Central memory CD8-positive, alpha-beta T cell (primary cell): ENCODE data around the gene STK11.
"Not testable (repeated sequence)": the region's sequence is repeated elsewhere in the genome, so short reads cannot be mapped to it uniquely, and the experiment has no call there.

Experiments used
- ATAC-seq: fragments of 150-1000 bp; cut with Tn5 transposase; replicated peaks from 2 replicates; pipeline ENCODE4 v1.10.0; 2022; ENCODE audit warnings: mild to moderate bottlenecking, moderate FRiP score, moderate number of reproducible peaks; ENCODE audit not compliant: poor library complexity, severe bottlenecking; ENCODE audit errors: extremely low read depth
- DNase-seq, 2 donors: peaks; one replicate each; pipeline ENCODE4 v3.0.0; 2021; ENCODE audit warnings: low spot score in 2 of 2
- H3K27ac Mint-ChIP-seq: one replicate; pipeline ENCODE4 v1.8.0; 2022; ENCODE audit warnings: low read depth, mild to moderate bottlenecking, moderate library complexity, mixed read lengths
- H3K27me3 Mint-ChIP-seq: one replicate; pipeline ENCODE4 v1.8.0; 2022; ENCODE audit warnings: mixed read lengths
- H3K36me3 Mint-ChIP-seq: one replicate; pipeline ENCODE4 v1.8.0; 2022; ENCODE audit warnings: mild to moderate bottlenecking, moderate library complexity, mixed read lengths; ENCODE audit not compliant: insufficient read depth
- H3K4me1 Mint-ChIP-seq: one replicate; pipeline ENCODE4 v1.8.0; 2022; ENCODE audit warnings: mixed read lengths
- H3K4me3 Mint-ChIP-seq: one replicate; pipeline ENCODE4 v1.8.0; 2022; ENCODE audit warnings: mild to moderate bottlenecking, moderate library complexity, mixed read lengths
- H3K9me3 Mint-ChIP-seq: one replicate; pipeline ENCODE4 v1.8.0; 2022; ENCODE audit warnings: mixed read lengths

Gene STK11

DNA sequence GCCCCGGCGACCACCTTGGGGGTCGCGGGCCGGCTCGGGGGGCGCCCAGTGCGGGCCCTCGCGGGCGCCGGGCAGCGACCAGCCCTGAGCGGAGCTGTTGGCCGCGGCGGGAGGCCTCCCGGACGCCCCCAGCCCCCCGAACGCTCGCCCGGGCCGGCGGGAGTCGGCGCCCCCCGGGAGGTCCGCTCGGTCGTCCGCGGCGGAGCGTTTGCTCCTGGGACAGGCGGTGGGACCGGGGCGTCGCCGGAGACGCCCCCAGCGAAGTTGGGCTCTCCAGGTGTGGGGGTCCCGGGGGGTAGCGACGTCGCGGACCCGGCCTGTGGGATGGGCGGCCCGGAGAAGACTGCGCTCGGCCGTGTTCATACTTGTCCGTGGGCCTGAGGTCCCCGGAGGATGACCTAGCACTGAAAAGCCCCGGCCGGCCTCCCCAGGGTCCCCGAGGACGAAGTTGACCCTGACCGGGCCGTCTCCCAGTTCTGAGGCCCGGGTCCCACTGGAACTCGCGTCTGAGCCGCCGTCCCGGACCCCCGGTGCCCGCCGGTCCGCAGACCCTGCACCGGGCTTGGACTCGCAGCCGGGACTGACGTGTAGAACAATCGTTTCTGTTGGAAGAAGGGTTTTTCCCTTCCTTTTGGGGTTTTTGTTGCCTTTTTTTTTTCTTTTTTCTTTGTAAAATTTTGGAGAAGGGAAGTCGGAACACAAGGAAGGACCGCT is 729 bp downstream of the STK11 start:
- Mint-ChIP-seq H3K36me3 (peaks cover 22% of the 10 kb centered on the region), H3K9me3 (no peaks in the 10 kb centered on the region), H3K4me3 (peak overlapping the region; percentile 95), H3K27me3 (no peaks in the 10 kb centered on the region), H3K4me1 (peaks cover 33% of the 10 kb centered on the region), H3K27ac (peak overlapping the region; percentile 93)
- no peak for ATAC-seq
- DNase-seq = no peak

DNA sequence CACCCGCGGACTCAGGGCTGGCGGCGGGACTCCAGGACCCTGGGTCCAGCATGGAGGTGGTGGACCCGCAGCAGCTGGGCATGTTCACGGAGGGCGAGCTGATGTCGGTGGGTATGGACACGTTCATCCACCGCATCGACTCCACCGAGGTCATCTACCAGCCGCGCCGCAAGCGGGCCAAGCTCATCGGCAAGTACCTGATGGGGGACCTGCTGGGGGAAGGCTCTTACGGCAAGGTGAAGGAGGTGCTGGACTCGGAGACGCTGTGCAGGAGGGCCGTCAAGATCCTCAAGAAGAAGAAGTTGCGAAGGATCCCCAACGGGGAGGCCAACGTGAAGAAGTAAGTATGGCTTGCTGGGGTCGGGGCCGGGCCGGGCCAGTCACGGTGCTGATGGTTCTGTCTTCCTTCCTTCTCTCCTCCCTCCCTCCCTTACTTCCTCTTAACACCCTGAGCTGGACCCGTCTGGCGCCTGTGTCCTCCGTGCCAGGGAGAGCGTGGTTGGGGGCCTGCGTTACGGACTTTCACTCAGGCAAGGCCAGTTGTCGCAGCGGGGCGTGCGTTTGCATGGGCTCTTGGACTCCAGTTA is 1.4 kb downstream of the STK11 start:
- no peaks in the 10 kb centered on the region for H3K27me3 Mint-ChIP-seq
- DNase-seq (no peak), ATAC-seq (peak; percentile 2)
- H3K4me3 Mint-ChIP-seq = peak overlapping the region; percentile 95
- H3K4me1 Mint-ChIP-seq = peaks cover 33% of the 10 kb centered on the region
- peaks cover 22% of the 10 kb centered on the region for H3K36me3 Mint-ChIP-seq
- H3K9me3 Mint-ChIP-seq = no peaks in the 10 kb centered on the region
- H3K27ac Mint-ChIP-seq = peak overlapping the region; percentile 93

DNA sequence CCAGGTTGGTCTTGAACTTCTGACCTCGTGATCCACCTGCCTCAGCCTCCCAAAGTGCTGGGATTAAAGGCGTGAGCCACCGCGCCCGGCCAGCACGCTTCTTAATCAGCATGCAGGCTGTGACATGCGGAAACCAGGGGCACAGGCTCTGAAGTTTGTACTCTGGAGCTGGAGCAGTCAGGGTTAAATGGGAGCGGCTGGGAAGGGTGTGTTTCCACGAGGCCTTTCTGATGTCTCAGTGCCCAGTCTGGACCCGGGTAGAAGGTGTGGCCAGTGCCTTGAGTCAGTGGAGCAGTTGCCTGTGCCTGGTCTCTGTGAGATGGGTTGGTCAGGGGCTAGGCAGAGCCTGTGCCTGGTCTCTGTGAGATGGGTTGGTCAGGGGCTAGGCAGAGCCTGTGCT is 3.3 kb downstream of the STK11 start:
- Mint-ChIP-seq H3K4me3 (peak overlapping the region; percentile 95), H3K36me3 (peaks cover 24% of the 10 kb centered on the region), H3K4me1 (peaks cover 31% of the 10 kb centered on the region), H3K27ac (peak overlapping the region; percentile 93)
- not testable (repeated sequence) for ATAC-seq, H3K27me3 Mint-ChIP-seq, H3K9me3 Mint-ChIP-seq, DNase-seq

DNA sequence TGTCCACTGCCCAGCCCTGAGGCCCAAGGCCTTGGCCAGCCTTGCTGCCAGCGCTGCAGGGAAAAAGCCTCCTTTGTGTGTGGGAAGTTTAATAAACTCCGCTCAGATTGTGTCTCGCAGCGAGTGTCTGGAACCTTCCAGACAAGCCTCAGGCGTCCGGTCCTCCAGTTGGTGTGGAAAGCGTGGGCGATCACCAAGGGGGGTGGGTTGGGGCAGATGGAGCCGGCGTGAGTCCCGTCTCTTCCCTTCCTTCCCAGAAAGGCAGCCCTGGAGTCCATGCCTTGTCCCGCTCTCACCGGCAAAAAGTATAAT is 4.6 kb downstream of the STK11 start:
- Mint-ChIP-seq H3K36me3 (peaks cover 25% of the 10 kb centered on the region), H3K4me3 (peak overlapping the region; percentile 25)
- ATAC-seq = no peak

DNA sequence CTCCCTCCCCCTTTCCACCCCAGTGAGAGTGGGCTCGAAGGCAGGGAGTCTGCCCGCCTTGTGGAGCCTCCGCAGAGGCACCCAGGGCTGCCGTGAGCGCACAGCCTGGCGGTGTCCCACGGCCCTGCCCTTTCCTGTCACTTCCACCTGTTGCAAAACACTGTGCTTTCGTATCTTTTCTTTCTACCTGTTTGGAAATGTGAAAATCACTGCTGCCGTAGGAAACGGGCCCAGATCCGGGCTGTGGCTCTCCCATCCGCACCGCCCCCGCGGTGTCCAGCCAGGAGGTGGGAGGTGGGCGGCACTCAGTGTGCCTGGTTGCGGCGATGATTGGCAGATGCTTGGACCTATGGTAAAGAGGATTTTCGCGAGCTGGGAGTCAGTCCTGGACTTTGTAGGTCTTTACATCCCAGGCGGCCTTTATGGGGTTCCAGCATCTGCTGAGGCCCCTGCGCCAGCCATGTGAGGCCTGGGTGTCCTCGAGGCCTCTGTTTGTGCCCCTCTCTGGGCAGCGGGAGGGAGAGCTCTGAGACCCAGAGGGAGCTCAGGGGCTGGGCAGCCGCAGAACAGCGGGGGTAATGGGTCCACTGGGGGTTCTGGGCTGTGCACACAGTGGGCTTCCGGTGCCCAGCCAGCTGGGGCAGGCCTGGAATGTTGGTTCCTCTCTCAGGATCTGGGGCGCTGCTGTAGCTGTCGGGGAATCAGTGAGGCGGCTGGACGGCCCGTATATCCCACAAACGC is 6.1 kb downstream of the STK11 start:
- ATAC-seq = no peak
- Mint-ChIP-seq H3K27me3 (no peaks in the 10 kb centered on the region), H3K36me3 (peaks cover 24% of the 10 kb centered on the region), H3K27ac (no peak overlapping the region), H3K4me1 (peaks cover 34% of the 10 kb centered on the region), H3K9me3 (no peaks in the 10 kb centered on the region), H3K4me3 (peak overlapping the region; percentile 29)
- DNase-seq = no peak

More for the DNA sequence above, 4.6 kb downstream of the STK11 start:
- no peak for DNase-seq
- Mint-ChIP-seq H3K27me3 (no peaks in the 10 kb centered on the region), H3K9me3 (no peaks in the 10 kb centered on the region), H3K4me1 (peaks cover 36% of the 10 kb centered on the region), H3K27ac (no peak overlapping the region)

DNA sequence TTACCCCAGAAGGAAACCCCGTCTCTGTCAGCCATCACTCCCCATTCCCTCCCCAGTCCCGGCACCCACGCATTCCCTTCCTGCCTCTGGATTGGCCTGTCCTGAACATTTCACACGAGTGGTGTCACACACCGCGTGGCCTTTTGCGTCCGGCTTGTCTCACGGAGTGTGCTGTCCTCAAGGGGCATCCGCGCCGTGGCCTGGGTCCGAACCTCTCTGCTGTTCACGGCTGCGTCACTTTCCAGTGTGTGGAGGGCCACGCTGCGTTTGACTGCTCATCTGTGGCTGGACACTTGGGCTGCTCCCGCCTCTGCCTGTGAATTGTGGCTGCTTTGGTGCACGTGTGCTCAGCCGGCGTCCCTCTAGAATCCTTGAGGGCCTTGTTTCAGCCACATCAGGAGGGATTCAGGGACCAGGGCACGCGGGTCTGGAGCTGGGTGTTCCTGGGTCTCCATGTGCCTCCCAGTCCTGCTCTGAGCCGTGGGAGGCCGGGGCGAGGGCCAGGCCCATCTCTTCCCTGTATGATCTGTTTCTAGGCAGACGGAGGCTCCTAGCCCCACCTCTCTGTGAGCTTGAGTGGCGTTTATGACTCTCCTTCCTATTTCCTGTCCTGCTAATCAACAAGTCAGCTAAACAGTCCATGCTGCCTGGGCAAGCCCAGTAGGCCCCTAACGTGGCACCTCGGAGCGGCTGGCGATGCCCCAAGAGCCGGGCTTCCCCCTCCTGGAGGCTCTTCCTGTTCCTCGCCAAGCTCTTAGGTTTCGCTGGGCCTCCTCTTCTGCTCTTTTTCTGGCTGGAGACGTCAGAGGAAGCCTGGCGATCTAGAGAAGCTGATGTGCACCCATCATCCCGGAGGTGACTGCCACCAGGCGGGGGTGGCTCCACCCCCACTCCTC is 8.1 kb downstream of the STK11 start:
- H3K9me3 Mint-ChIP-seq = no peaks in the 10 kb centered on the region
- DNase-seq (no peak), ATAC-seq (peak; percentile 70)
- no peaks in the 10 kb centered on the region for H3K27me3 Mint-ChIP-seq
- peaks cover 17% of the 10 kb centered on the region for H3K4me1 Mint-ChIP-seq
- H3K4me3 Mint-ChIP-seq = peak overlapping the region; percentile 59
- peak overlapping the region; percentile 73 for H3K27ac Mint-ChIP-seq
- H3K36me3 Mint-ChIP-seq = peaks cover 10% of the 10 kb centered on the region

DNA sequence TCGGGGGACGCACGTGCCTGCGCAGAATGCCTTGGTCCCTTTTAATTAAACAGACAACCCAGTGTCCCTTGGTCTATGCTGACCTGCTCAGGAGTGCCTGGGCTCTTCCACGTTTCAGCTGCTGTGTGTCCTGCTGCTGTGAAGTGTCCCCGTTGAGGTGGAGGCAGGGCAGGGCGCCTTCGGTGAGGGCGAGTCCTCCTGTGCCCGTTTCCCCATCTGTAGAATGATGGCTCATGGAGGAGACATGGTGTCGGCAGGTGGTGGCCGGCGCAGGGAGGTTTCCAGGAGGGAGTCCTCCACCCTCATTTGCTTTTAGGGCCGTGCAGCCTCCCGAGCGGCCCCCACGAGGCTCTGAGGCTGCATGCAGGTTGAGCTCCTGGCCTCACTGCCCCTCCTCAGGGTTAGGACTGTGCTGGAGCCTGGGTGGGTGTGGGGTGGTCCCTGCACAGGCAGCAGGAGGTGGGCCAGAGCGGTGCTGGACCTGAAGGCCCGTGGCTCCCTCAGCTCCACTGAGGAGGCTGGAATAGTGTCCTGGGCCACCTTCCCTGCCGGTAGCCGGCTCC is 8.8 kb downstream of the STK11 start:
- Mint-ChIP-seq H3K27me3 (no peaks in the 10 kb centered on the region), H3K36me3 (peaks cover 9% of the 10 kb centered on the region), H3K4me1 (peaks cover 17% of the 10 kb centered on the region), H3K9me3 (no peaks in the 10 kb centered on the region), H3K4me3 (peak overlapping the region; percentile 59), H3K27ac (peak overlapping the region; percentile 73)
- ATAC-seq = no peak
- no peak for DNase-seq

DNA sequence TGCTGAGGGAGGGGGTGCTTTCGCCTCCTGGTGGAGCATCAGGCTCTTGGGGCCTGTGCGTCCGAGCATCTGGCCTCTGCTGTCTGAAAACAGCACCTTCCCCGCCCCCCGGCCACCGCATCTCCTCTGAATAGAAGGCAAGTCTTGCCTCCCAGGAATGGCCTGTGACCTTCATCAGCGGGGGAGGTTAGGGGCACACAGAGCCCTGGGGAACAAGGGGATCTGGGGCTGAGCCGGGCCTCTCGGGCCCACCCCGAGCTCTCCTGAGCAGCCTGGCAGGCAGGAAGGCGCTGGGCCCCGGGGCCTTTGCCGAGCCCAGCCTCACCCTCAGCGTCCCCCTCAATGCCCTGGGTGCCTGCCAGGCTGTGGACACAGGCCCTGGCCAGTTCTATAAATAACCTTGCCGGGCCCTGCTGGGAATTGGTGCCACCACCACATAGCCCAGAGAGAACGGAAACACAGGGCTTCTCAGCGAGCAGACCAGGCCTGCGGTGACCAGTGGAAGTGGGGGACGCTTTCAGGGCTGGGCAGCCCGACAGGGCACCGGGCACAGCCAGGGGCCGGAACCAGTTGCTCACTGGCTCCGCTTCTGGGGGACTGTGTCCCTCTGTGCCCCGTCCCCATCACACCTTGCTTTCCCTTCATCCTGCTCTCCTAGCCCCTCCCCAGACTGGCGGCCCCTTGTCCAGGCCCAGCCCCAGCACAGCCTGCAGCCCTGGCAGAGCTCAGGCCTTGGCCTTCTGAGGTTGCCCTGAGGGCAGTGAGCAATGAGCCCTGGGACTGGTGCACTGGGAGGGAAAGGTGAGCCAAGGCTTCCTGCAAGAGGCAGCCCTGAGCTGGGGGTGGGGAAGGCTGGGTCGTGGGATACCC is 9.5 kb downstream of the STK11 start:
- ATAC-seq (no peak), DNase-seq (no peak)
- Mint-ChIP-seq H3K36me3 (peaks cover 7% of the 10 kb centered on the region), H3K27me3 (no peaks in the 10 kb centered on the region), H3K9me3 (no peaks in the 10 kb centered on the region), H3K4me3 (no peak overlapping the region), H3K4me1 (peaks cover 13% of the 10 kb centered on the region), H3K27ac (no peak overlapping the region)

DNA sequence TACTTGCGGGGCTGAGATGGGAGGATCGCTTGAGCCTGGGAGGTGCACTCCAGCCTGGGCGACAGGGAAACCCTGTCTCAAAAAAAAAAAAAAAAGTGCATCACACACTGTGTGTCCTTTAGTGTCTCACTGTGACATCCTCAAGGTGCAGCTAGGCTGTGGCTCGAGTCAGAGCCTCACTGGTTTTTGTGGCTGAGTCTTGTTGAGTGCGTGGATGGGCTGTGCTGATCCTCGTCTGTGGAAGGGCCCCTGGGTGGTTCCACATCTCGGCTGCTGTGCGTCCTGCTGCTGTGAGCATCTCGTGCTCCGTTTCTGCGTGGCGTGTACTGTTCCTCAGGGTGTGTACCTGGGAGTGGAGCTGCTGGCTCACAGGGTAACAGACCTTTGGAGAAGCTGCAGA is 11.2 kb downstream of the STK11 start:
- DNase-seq = no peak
- H3K27ac Mint-ChIP-seq = no peak overlapping the region
- peaks cover 7% of the 10 kb centered on the region for H3K36me3 Mint-ChIP-seq
- H3K4me1 Mint-ChIP-seq = peaks cover 13% of the 10 kb centered on the region
- H3K4me3 Mint-ChIP-seq = no peak overlapping the region
- no peak for ATAC-seq
- H3K9me3 Mint-ChIP-seq = no peaks in the 10 kb centered on the region
- no peaks in the 10 kb centered on the region for H3K27me3 Mint-ChIP-seq

DNA sequence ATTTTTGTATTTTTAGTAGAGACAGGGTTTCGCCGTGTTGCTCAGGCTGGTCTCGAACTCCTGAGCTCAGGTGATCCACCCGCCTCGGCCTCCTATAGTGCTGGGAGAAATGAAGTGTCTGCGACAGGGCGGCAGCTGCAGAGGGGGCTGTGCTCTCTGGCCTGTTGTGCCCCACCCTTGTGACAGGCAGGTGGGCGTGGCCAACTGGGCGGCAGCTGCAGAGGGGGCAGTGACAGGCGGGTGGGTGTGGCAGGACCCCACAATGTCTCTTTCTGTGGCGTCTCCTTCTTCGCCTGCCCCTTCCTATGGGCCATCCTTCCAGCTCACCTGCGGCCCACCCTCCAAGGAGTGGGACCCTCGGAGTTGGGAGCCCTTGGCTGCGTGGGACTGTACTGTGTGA is 11.8 kb downstream of the STK11 start:
- ATAC-seq = no peak
- Mint-ChIP-seq H3K4me3 (no peak overlapping the region), H3K9me3 (no peaks in the 10 kb centered on the region), H3K36me3 (peaks cover 7% of the 10 kb centered on the region), H3K4me1 (peaks cover 13% of the 10 kb centered on the region), H3K27me3 (no peaks in the 10 kb centered on the region), H3K27ac (no peak overlapping the region)
- no peak for DNase-seq

DNA sequence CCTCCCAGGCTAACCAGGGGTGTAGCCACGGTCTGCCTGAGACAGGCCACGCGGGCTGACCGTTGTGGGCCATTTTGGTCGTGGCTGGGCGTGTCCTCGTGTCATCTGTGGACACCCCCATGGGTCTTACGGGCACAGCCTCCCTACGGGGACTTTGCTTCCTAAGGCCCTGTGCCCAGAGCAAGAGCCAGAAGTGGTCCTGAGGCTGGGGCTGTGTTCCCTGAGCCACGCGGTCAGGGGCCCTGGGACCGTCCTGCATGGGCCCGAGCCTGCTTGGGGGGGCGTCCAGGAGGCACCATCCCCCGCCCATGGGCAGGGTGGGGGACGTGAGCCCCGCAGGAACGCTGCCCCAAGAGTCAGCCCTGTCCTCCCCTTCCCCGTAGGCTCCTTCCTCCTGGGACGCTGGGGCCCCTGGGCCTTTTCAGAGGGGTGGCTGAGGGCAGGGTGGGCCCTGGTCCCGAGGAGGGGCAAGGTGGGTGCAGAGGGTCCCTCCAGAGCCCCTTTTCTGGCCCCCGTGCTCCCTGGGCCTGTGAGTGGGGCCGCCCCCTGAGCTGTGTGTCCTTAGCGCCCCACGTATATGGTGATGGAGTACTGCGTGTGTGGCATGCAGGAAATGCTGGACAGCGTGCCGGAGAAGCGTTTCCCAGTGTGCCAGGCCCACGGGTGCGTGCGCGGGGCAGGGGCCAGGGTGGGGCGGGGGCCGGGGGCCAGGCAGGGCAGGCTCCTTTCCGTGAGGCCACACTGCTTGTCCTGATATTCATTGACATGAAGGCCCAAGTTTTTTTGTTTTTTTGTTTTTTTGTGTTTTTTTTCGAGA is 13.4 kb downstream of the STK11 start:
- peaks cover 4% of the 10 kb centered on the region for H3K4me1 Mint-ChIP-seq
- no peaks in the 10 kb centered on the region for H3K9me3 Mint-ChIP-seq
- H3K4me3 Mint-ChIP-seq = no peak overlapping the region
- H3K27me3 Mint-ChIP-seq = no peaks in the 10 kb centered on the region
- H3K27ac Mint-ChIP-seq = no peak overlapping the region
- H3K36me3 Mint-ChIP-seq = peaks cover 2% of the 10 kb centered on the region
- DNase-seq (no peak), ATAC-seq (no peak)
